IPS DF 6.9 (cell line): ENCODE measurements around the gene PRKAR1B.
"Not testable (repeated sequence)": the region's sequence is repeated elsewhere in the genome, so short reads cannot be mapped to it uniquely, and the experiment has no call there.

Source experiments
- DNase-seq: peaks from one replicate; pipeline ENCODE4 v3.0.0-alpha.2; 2013; ENCODE audit warnings: low read depth, low spot score
- H3K27ac ChIP-seq: one replicate; pipeline ENCODE4 v1.5.1; 2013; ENCODE audit warnings: low read length, control low read depth
- H3K27me3 ChIP-seq: 2 replicates; pipeline ENCODE4 v1.6.1; 2013; ENCODE audit warnings: mild to moderate bottlenecking, low read length; ENCODE audit not compliant: control insufficient read depth, insufficient read depth
- H3K36me3 ChIP-seq: 2 replicates; pipeline ENCODE4 v1.6.1; 2013; ENCODE audit warnings: low read length; ENCODE audit not compliant: control insufficient read depth, insufficient read depth
- H3K4me1 ChIP-seq: 2 replicates; pipeline ENCODE4 v1.6.1; 2013; ENCODE audit warnings: low read length; ENCODE audit not compliant: control insufficient read depth, insufficient read depth
- H3K4me3 ChIP-seq: 2 replicates; pipeline ENCODE4 v1.5.1; 2013; ENCODE audit warnings: mild to moderate bottlenecking, low read length
- H3K9me3 ChIP-seq: 2 replicates; pipeline ENCODE4 v1.6.1; 2013; ENCODE audit warnings: low read length, inconsistent platforms; ENCODE audit not compliant: control insufficient read depth, insufficient read depth
- WGBS: extraction: QIAGEN DNeasy Blood & Tissue Kit; methylation state at CpG from one replicate; pipeline ENCODE4 v1.1.7; 2013; ENCODE audit warnings: mixed read lengths, missing lambda C conversion rate; ENCODE audit not compliant: insufficient read length, insufficient coverage; 5-methylcytosine and 5-hydroxymethylcytosine counted together

PRKAR1B gene

GRCh38 chr7:757741-758163 is 30.7 kb upstream of the PRKAR1B start:
- peaks cover 41% of the 10 kb centered on the region for H3K36me3 ChIP-seq
- no peaks in the 10 kb centered on the region for H3K27me3 ChIP-seq

GRCh38 chr7:756928-757560 is 30.0 kb upstream of the PRKAR1B start:
- Histone ChIP-seq H3K4me1 (no peaks in the 10 kb centered on the region), H3K9me3 (no peaks in the 10 kb centered on the region), H3K36me3 (peaks cover 38% of the 10 kb centered on the region), H3K4me3 (no peak overlapping the region), H3K27me3 (no peaks in the 10 kb centered on the region), H3K27ac (no peak overlapping the region)
- DNase-seq, result no peak
- WGBS, result no CpG with 5 or more reads among the region's 35 CpGs

More at GRCh38 chr7:757741-758163, 30.7 kb upstream of the PRKAR1B start:
- Histone ChIP-seq H3K27ac (no peak overlapping the region), H3K4me3 (no peak overlapping the region), H3K4me1 (no peaks in the 10 kb centered on the region), H3K9me3 (no peaks in the 10 kb centered on the region)
- WGBS, result no CpG with 5 or more reads among the region's 19 CpGs
- no peak for DNase-seq

- H3K4me3 ChIP-seq, result no peak overlapping the region
- no CpG with 5 or more reads among the region's 30 CpGs for WGBS
- no peaks in the 10 kb centered on the region for H3K9me3 ChIP-seq
- no peak overlapping the region for H3K27ac ChIP-seq
- H3K27me3 ChIP-seq, result no peaks in the 10 kb centered on the region
- DNase-seq, result no peak
- no peaks in the 10 kb centered on the region for H3K4me1 ChIP-seq
- H3K36me3 ChIP-seq, result peaks cover 34% of the 10 kb centered on the region
These were observed 29.3 kb upstream of the PRKAR1B start for GRCh38 chr7:756231-756927.

- Histone ChIP-seq H3K4me1 (no peaks in the 10 kb centered on the region), H3K36me3 (peaks cover 31% of the 10 kb centered on the region), H3K27ac (no peak overlapping the region), H3K4me3 (no peak overlapping the region), H3K27me3 (no peaks in the 10 kb centered on the region), H3K9me3 (no peaks in the 10 kb centered on the region)
- DNase-seq, result no peak
- no CpG with 5 or more reads among the region's 9 CpGs for WGBS
These were observed 28.3 kb upstream of the PRKAR1B start for GRCh38 chr7:755413-755805.

GRCh38 chr7:754531-755412 is 27.7 kb upstream of the PRKAR1B start:
- peaks cover 28% of the 10 kb centered on the region for H3K36me3 ChIP-seq
- H3K4me1 ChIP-seq, result no peaks in the 10 kb centered on the region
- no peak for DNase-seq
- H3K27ac ChIP-seq, result no peak overlapping the region
- no peaks in the 10 kb centered on the region for H3K27me3 ChIP-seq
- no peaks in the 10 kb centered on the region for H3K9me3 ChIP-seq
- no CpG with 5 or more reads among the region's 49 CpGs for WGBS
- H3K4me3 ChIP-seq, result no peak overlapping the region

GRCh38 chr7:753190-753589 is 26.1 kb upstream of the PRKAR1B start:
- no peaks in the 10 kb centered on the region for H3K4me1 ChIP-seq
- H3K27me3 ChIP-seq, result no peaks in the 10 kb centered on the region
- no peak overlapping the region for H3K4me3 ChIP-seq
- peaks cover 26% of the 10 kb centered on the region for H3K36me3 ChIP-seq
- no CpG with 5 or more reads among the region's 17 CpGs for WGBS
- H3K27ac ChIP-seq, result no peak overlapping the region
- H3K9me3 ChIP-seq, result no peaks in the 10 kb centered on the region
- DNase-seq, result no peak

GRCh38 chr7:752256-752655 is 25.2 kb upstream of the PRKAR1B start:
- WGBS, result no CpG with 5 or more reads among the region's 33 CpGs
- peaks cover 21% of the 10 kb centered on the region for H3K36me3 ChIP-seq
- H3K27ac ChIP-seq, H3K4me3 ChIP-seq, H3K9me3 ChIP-seq, DNase-seq, H3K4me1 ChIP-seq, H3K27me3 ChIP-seq: not testable (repeated sequence)

GRCh38 chr7:751826-752225 is 24.7 kb upstream of the PRKAR1B start:
- WGBS, result no CpG with 5 or more reads among the region's 15 CpGs
- Histone ChIP-seq H3K4me3 (no peak overlapping the region), H3K36me3 (peaks cover 16% of the 10 kb centered on the region), H3K27me3 (no peaks in the 10 kb centered on the region), H3K4me1 (no peaks in the 10 kb centered on the region), H3K9me3 (no peaks in the 10 kb centered on the region), H3K27ac (no peak overlapping the region)
- DNase-seq, result no peak

GRCh38 chr7:750111-750905 is 23.2 kb upstream of the PRKAR1B start:
- H3K27me3 ChIP-seq, result no peaks in the 10 kb centered on the region
- H3K36me3 ChIP-seq, result peaks cover 15% of the 10 kb centered on the region
- H3K9me3 ChIP-seq, result no peaks in the 10 kb centered on the region
- no CpG with 5 or more reads among the region's 26 CpGs for WGBS
- no peak overlapping the region for H3K4me3 ChIP-seq
- no peaks in the 10 kb centered on the region for H3K4me1 ChIP-seq
- no peak overlapping the region for H3K27ac ChIP-seq
- DNase-seq, result no peak

- Histone ChIP-seq H3K9me3 (no peaks in the 10 kb centered on the region), H3K4me1 (no peaks in the 10 kb centered on the region), H3K36me3 (peaks cover 4% of the 10 kb centered on the region; the same call in 1 of the 2 replicates), H3K4me3 (no peak overlapping the region), H3K27ac (no peak overlapping the region), H3K27me3 (no peaks in the 10 kb centered on the region)
- no peak for DNase-seq
- WGBS, result no CpG with 5 or more reads among the region's 14 CpGs
These were observed 22.1 kb upstream of the PRKAR1B start for GRCh38 chr7:749140-749551.
